ENCODE data around the gene TSPEAR.
"Not testable (repeated sequence)": the region's sequence is repeated elsewhere in the genome, so short reads cannot be mapped to it uniquely, and the experiment has no call there.

The TSPEAR gene

DNA sequence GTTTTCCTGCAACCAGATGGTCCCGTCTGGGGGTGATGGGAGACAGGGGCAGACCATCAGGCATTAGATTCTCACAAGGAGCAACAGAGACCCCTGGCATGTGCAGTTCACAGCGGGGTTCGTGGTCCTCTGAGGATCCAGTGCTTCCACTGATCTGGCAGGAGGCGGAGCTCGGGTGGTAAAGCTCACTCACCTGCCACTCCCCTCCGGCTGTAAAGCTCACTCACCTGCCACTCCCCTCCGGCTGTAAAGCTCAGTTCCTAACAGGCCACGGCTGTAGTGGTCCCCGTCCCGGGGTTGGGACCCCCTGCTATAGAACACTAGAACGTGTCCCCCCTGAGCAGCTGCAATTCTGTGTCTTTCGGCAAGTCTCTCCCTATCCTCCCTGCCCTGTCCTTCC is 9.8 kb downstream of the TSPEAR start:
- no peak for DNase-seq

DNA sequence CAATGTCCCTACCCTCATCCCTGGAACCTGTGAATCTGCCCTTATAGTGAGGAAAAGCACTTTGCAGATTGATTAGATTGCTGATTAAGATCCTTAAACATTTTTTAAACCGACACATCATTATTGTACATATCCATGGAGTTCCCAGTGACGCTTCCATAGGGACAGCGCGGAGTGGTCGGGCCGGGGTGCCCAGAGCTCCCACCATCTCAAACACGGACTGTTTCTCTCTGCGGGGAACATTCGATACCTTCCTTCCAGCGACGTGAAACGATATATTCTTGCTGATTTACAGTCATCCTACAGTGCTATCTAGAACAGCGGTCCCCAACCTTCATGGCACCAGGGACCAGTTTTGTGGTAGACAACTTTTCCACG is 10.4 kb downstream of the TSPEAR start:
- no peak for DNase-seq

DNA sequence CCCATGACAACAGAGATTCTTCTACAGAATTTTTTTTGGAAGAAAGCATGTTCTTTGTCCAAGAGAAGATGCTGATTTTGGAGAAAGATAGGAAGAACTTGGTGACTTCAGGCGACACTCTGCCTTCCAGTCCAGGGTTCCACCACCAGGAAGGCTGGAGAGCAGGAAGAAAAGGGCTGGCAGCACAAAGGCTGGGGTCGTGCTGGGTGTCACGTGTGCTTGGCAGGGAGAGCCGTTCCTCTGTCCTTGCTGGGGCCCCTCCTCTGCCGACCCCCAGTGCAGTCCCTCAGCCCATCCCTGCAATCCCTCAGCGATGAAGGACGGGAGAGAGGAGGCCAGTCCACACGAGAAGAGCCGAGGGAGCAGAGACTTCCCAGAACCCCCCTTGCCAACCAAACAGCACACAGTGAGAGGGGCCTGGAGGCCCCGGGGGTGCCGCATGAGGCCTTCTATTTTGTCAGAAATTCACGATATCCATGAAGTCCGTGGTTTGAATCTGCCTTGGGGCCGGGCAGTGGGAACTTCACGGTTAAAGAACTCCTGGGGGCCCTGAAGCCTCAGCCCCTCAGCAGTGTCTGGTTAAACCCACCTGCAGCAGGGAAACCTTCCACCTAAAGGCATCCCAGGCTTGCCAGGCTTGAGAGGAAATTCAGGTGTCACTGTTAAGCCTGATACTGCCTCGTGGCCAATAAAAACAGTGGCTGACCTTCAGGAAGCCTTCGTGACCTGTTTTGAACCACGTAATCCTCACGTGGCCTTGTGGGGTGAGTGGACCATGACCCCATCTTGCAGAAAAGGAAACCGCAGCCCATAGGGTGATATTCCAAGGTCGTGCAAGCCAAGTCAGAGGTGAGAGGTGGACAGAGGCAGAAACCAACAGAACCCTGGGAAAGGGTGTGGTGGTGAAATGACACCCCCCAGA is 11.0 kb downstream of the TSPEAR start:
- no peak for DNase-seq

DNA sequence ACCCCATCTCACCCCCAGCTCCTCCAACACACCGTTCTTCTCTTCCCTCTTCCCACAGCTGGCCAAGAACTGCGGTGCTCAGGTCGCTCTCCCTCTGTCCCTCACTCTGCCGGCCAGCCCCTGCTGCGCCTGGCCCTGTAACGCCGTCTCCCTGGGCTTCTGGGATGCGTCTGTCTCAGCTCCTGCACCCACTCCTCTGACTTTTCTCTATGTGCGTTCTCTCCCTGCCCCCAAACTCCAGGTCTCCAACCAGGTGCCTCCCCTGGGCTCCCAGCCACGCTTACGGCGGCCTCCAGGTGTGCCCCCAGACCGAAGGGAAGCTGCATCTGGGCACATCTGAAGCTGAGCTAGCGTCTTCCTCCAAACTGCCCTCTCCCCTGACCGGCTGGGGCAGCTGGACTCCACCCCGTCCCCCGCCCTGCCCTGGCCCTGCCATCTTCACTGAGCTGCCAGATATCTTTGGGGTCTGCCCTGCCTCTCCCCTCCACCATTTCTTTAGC is 11.8 kb downstream of the TSPEAR start:
- no peak for DNase-seq

DNA sequence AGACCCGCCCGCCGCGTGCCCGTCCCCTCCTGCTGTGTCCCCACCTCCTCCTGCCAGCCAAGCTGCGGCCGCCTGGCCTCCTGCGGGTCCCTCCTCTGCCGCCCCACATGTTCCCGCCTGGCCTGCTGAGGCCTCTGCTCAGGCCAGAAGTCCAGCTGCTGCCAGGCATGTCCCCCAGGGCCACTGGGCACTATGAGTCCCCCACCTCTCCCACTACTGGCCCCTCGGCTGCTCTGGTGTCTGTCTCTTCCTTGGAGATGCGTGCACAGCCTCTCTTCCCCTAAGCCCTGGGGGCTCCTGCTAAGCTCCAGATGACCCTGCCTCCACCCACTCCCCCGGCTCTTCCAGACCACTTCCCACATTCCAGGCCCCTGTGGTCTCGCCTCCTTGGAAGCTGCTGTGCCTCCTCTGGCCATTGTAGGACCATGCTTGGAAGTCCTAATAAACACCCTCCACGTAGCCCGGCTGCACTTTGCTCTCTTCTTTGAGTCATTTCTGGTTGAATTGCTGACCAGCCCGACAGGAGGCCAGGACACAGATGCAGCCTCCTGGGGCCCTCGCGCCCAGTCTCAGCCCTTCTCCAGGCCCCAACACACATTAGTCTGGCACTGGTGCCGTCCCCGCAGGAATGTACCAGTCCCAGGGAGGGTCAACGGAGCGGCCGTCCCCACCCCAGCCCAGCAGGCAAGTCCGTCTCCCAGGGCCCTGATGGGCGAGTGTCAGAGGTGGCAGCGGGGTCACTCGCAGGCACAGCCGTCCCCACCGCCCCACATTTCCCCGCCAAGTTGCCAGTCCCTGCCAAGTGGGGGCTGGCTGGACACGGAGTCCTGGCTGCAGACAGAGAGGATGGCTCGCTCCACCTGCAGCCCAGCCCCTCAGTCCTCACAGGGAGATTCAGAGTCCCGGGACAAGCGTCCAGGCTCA is 13.3 kb downstream of the TSPEAR start:
- DNase-seq: no peak

DNA sequence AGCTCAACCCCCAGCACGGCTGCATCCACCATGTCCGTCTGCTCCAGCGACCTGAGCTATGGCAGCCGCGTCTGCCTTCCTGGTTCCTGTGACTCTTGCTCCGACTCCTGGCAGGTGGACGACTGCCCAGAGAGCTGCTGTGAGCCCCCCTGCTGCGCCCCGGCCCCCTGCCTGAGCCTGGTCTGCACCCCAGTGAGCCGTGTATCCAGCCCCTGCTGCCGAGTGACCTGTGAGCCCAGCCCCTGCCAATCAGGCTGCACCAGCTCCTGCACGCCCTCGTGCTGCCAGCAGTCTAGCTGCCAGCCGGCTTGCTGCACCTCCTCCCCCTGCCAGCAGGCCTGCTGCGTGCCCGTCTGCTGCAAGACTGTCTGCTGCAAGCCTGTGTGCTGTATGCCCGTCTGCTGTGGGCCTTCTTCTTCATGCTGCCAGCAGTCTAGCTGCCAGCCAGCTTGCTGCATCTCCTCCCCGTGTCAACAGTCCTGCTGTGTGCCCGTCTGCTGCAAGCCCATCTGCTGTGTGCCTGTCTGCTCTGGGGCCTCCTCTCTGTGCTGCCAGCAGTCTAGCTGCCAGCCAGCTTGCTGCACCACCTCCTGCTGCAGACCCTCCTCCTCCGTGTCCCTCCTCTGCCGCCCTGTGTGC is 14.1 kb downstream of the TSPEAR start, which contains the start of gene KRTAP10-12:
TSS of gene KRTAP10-12 (plus strand) at position 1 of the 639 bp plus-strand sequence. CDS start at position 31, 30 bp downstream.
- DNase-seq: not testable (repeated sequence)

DNA sequence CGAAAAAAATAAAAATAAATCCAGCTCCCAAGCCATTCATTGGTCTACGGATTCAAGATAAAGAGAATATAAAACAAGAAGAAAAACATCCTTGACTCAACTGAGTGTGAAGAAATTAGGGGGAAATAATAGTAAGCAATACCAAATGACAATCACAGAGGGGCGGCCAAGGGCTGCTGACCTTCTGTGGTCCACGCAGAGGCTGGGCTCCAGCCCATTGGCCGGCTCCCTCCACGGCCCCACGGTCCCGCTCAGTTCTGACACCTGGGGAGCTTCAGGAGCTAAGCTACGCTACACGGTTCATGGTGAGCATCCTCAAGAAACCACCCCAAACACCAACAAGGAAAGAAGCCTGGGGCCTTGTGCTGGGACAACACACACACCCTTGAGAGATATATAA is 14.8 kb downstream of the TSPEAR start:
- DNase-seq: no peak

DNA sequence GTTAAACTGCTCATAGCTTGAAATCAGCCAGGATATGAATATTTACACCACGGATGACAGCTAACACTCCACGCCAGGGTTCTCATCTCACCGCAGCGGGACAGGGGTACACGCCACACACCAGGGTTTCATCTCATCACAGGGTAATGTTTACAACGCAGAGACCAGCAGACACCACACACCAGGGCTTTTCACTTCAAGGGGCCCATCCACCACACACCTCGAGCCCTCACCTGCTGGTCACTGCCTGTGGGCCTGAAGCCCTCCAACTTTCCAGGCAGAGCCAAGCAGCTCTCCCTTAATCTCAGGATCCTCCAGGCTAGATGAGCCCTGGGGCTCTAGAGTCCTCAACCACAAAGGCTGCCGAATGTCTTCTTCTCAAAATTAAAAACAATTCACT is 15.7 kb downstream of the TSPEAR start:
- no peak for DNase-seq

DNA sequence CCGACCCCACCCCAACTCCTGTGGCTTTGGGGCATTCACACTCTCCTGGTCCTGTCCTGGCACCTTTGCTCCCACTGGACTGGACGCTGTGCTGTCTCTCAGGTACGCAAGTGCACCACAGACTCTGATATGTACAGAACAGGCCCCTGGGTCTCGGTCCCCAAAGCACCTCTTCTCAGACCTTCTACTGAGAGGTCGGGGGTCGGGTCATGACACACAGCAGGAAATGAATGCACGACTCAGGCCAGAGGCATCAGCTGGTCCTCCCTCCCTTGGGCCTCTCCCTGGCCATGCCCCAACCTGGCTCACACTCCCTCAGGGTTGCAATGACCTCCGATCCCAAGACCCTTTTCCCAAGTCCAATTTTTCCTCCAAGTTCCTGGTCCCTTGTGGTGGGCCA is 16.2 kb downstream of the TSPEAR start:
- no peak for DNase-seq

DNA sequence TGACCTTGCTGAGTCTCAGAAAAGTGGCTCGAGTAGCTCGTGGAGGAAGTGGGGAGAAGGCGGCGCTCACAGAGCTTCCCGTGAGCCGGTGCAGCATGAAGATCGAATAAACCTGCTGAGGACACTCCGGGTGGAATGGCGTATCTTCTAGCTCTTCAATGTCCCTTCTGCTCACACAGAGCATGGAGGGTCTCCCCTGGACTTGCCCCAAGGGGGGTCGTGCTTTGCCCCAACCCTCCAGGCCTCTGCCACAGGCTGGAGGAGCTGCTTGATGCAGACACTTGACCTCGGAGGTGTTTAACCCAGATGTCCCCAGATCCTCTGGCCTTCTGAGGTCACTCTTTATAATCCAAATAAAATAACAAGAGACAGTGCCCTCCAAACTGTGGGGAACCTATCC is 16.6 kb downstream of the TSPEAR start:
- DNase-seq: no peak

DNA sequence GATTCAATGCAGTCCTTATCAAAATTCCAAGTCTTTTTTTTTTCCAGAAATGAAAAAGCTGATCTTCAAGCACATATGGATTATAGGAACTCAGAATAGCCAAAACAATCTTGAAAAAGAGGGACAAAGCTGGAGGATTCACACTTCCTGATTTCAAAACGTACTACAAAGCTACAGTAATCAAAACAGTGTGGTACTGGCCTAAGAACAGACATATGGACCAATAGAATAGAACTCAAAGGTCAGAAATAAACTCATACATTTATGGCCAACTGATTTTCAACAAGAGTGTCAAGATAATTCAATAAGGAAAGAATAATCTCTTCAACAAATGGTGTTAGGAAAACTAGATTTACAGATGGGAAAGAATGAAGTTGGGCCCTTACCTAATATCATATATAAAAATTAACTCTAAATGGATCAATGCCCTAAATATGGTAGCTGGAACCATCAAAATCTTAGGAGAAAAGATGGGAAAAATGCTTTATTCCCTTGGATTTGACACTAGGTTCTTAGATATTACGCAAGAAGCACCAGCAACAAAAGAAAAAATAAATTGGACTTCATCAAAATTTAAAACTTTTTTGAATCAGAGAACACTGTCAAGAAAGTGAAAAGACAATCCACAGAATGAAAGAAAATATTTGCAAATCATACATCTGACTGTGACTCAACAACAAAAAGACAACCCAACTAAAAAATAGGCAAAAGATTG is 18.4 kb downstream of the TSPEAR start:
- no peak for DNase-seq

DNA sequence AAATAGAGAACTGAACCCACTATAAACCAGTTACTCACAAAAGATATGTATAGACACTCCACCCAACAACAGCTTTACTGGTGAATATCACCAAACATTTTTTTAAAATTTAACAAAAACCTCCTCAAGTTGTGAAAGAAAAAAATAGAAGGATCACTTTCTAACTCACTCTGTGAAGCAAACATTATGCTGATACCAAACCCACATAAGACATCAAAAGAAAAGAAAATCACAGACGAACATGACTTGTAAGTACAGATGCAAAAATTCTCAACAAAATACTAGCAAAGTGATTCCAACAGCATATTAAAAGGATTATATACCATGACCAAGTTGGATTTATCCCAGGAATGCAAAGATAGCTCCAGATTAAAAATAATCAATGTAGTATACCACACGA is 19.7 kb downstream of the TSPEAR start:
- no peak for DNase-seq

DNA sequence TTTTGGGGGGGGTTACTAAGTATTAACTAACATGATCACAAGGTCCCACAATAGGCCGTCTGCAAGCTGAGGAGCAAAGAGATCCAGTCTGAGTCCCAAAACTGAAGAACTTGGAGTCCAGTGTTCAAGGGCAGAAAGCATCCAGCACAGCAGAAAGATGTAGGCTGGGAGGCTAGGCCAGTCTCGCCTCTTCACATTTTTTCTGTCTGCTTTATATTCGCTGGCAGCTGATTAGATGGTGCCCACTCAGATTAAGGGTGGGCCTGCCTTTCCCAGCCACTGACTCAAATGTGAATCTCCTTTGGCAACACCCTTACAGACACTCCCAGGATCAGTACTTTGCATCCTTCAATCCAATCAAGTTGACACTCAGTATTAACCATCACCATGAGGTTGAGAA is 21.6 kb downstream of the TSPEAR start:
- DNase-seq: not testable (repeated sequence)

DNA sequence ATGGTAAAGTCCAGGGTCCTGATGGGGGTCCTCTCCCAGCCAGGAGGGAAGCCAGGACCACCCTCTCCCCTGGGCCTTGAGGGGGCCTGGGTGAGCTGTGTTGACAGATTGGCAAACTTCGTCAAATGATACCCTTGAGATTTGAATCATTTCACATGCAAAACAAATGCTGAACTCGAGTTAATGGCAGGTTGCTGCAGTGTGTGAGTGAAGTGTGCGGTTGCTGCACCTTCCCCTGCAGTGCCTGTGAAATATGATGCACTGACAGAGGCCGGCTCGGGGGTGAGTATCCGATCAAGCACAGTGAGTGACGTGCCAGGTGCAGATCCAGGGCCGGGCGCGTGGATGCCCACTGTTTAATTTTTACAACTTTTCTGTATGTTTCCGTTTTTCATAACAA is 23.7 kb downstream of the TSPEAR start:
- no peak for DNase-seq

DNA sequence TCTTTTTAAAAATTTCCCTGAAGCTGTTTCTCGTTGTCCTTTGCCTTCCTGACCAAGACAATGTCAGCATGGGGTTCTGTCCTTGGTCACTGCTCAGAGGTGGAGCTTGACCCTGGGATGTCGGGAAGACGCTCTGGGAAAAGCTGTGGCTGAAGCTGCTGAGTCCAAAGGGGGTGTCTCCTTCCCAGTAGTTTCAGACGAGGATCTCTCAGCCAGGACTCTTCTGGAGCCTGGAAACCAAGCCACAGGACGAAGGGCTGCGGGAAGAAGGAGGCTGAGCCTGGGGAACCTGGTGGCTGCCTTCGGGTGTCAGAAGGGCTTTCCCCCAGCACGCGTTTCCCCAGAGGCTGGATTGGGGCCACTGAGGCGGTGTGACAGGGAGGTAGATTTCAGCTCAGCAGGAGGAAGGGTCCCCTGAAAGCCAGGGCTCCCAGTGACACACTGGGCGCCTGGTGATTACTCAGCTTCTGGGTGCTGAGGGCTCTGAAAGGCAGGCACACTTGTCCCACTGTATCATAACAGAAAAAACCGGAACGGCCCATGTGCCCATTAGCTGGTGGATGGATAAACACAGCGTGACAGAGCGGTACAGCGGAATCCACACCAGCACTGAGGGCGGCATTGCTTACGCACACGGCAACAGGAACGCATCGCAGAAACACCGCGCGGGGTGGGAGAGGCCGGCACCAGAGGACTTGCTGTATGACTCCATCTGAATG is 24.4 kb downstream of the TSPEAR start:
- no peak for DNase-seq

DNA sequence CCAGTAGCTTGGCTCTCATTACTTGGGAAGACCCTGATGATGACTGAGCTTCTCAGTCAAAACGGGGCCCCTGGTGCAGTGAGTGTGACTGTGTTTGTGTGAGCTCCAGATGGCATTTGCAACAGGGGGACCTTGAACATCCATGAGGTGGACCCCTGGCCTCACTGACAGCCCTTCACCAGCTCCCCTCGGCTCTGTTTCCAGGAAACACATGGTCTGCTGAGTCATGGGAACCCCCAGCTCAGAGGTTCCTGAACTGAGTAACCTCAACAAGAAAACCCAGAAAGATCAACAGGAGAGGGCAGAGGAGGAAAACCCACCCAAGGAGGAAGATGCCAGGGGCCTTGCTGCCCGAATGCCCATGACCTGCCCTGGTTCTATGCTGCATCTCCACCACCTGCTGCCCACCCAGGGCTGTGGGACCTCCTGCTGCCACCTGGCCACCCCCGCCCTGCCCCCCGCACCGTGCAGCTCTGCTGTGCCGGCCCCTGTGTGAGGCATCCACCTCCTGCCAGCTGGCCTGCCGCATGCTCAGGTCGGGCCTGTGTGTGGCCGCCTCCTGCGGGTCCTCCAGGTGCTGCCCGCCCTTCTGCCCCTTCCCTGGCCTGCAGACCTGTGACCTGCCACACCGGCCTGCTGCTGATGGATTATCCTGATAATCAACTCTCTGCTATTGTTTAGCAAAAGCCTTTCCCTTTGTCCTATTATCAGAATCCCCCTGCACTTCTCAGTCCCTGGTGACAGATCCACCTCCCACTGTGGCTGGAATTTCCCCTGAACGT is 25.2 kb downstream of the TSPEAR start:
- no peak for DNase-seq

DNA sequence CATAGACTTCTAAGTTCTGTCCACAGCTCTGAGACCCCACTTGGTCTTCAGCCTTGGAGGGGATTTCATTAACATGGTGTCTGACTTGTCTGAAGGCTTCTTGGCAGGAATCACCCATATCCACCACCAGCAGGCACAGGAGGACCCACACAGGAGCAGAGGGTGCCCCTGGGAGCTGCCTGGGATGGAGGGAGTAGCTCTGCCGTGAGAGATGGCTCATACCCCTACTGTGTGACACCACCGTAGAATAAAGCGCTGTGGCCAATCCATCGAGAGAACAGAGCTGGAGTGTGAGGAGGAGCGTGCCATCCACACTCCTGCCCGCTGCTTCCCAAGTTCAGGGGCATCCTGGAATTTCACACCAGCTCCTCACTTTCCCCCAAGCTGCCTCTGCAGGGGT is 26.3 kb downstream of the TSPEAR start:
- DNase-seq: not testable (repeated sequence)

DNA sequence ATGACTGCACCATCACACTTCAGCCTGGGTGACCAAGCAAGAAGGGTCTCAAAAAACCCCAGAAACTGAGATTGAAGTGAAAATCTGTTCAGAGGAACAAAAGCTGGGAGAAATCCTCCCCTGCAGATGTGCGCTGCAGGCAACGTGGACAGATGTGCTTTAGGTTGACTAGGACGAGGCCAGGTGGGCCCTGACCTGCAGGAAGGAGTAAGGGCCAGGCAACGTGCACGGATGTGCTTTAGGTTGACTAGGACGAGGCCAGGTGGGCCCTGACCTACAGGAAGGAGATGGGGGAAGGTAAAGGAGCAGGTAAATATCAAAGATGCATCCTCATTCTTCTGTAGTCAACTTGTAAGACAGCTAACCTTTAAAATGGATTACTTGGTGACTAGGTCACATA is 26.9 kb downstream of the TSPEAR start:
- no peak for DNase-seq

DNA sequence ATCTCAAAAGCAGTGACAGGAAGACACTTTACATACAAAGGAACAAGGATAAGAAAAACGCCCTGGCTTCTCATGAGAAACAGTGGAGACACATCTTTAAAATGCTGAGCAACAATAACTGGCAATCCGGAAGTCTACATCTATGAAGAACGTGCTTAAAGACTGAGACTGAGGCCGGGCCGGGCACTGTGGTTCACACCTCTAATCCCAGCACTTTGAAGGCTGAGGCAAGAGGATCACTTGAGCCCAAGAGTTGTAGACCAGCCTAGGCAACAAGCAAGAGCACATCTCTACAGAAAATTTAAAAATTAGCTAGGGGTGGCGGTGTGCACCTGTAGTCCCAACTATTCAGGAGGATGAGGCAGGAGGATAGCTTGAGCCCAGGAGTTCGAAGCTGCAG is 27.3 kb downstream of the TSPEAR start:
- DNase-seq: no peak

DNA sequence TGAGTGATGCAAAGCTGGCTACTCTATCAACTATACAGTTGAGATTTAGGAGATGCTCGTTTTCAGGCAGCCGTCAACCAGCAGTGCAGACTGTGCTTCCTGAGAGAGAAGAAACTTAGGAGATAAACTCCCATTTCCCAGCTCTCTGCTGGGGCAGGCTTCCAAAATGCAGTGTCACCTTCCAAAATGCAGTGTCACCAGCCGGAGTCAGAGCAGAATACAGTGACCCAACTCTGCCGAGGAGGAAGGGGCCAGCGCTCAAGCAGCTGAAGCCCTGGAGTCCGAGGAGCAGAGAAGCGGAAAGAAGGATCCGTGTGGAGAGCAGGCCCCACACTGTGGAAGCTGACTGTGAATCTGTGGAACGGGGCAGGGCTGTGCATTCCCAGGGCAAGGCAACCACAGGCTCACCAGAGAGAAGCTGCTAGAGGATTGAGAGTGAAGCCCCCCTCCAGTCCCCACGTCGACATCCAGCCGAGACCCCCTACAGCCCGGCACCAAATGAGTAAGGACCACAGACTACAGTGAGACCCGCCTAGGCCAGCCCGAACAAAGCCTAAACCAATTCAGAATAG is 28.7 kb downstream of the TSPEAR start:
- DNase-seq: no peak

All from CD4-positive, alpha-beta T cell treated with Interleukin-12 subunit alpha and Interleukin-12 subunit beta, for 1 hour (primary cell).